GM23248 (cell line): ENCODE results near the gene EMD. TPM values are rescaled to one million over a fixed set of nuclear protein-coding genes. Genes with fewer than 3 reads are reported as not detected.
A peak's percentile ranks its signal among the peaks of the same experiment; 100 is the strongest.
"Not testable (repeated sequence)": the region's sequence is repeated elsewhere in the genome, so short reads cannot be mapped to it uniquely, and the experiment has no call there.

Experiments used
- DNase-seq: peaks from one replicate; pipeline ENCODE4 v3.0.0-alpha.2; 2015
- H2AFZ ChIP-seq: fragments of 200-600 bp; sonication (generic); 2 replicates; pipeline ENCODE4 v1.6.1; 2016; ENCODE audit warnings: antibody characterized with exemption
- H3F3A ChIP-seq: fragments of 200-600 bp; sonication (generic); 2 replicates; pipeline ENCODE4 v1.6.1; 2016; ENCODE audit warnings: mild to moderate bottlenecking, antibody characterized with exemption, mixed run types; ENCODE audit not compliant: insufficient read depth
- H3K27ac ChIP-seq: fragments of 200-600 bp; sonication (generic); 2 replicates; pipeline ENCODE4 v1.5.1; 2016; ENCODE audit warnings: mild to moderate bottlenecking
- H3K27me3 ChIP-seq: fragments of 200-600 bp; sonication (generic); replicated peaks from 2 replicates; pipeline ENCODE4 v1.6.1; 2016; ENCODE audit warnings: mild to moderate bottlenecking; ENCODE audit not compliant: insufficient read depth
- H3K36me3 ChIP-seq: fragments of 200-600 bp; sonication (generic); 2 replicates; pipeline ENCODE4 v1.6.1; 2016; ENCODE audit warnings: low read depth, mild to moderate bottlenecking
- H3K4me1 ChIP-seq: fragments of 200-600 bp; sonication (generic); 2 replicates; pipeline ENCODE4 v1.6.1; 2016; ENCODE audit warnings: mild to moderate bottlenecking; ENCODE audit not compliant: insufficient read depth
- H3K4me2 ChIP-seq: fragments of 200-600 bp; sonication (generic); one replicate; pipeline ENCODE4 v1.6.1; 2016; ENCODE audit warnings: mild to moderate bottlenecking; ENCODE audit not compliant: unreplicated experiment
- H3K4me3 ChIP-seq: fragments of 200-600 bp; sonication (generic); 2 replicates; pipeline ENCODE4 v1.5.1; 2016; ENCODE audit warnings: mild to moderate bottlenecking
- H3K79me2 ChIP-seq: fragments of 200-600 bp; sonication (generic); 2 replicates; pipeline ENCODE4 v1.6.1; 2016; ENCODE audit warnings: mild to moderate bottlenecking; ENCODE audit not compliant: insufficient read depth
- H3K9ac ChIP-seq: fragments of 200-600 bp; sonication (generic); 2 replicates; pipeline ENCODE4 v1.6.1; 2016; ENCODE audit warnings: mild to moderate bottlenecking
- H3K9me2 ChIP-seq: fragments of 200-600 bp; sonication (generic); 2 replicates; pipeline ENCODE4 v1.6.1; 2016; ENCODE audit warnings: mixed run types, mild to moderate bottlenecking, moderate library complexity; ENCODE audit not compliant: insufficient read depth
- H3K9me3 ChIP-seq: fragments of 200-600 bp; sonication (generic); one replicate; pipeline ENCODE4 v1.6.1; 2017; ENCODE audit warnings: low read depth
- H4K20me1 ChIP-seq: fragments of 200-600 bp; sonication (generic); 2 replicates; pipeline ENCODE4 v1.6.0; 2016; ENCODE audit not compliant: insufficient read depth
- EZH2 ChIP-seq: fragments of 200-600 bp; sonication (generic); IDR thresholded peaks from 2 replicates; pipeline ENCODE4 v1.6.1; 2018; ENCODE audit warnings: antibody characterized with exemption, mild to moderate bottlenecking; ENCODE audit not compliant: insufficient read depth, poor library complexity, severe bottlenecking
- EZH2phosphoT487 ChIP-seq: fragments of 200-600 bp; sonication (generic); IDR thresholded peaks from 2 replicates; pipeline ENCODE4 v1.6.1; 2018; ENCODE audit warnings: antibody characterized with exemption, moderate library complexity, mild to moderate bottlenecking, low read depth; ENCODE audit not compliant: insufficient read depth
- WGBS, 2 experiments: methylation state at CpG; one replicate each; pipeline ENCODE4 v1.1.6; 2015 to 2017; ENCODE audit warnings: low lambda C conversion rate in 2 of 2, low coverage in 1 of 2; ENCODE audit errors: missing lambda C conversion rate in 2 of 2; 5-methylcytosine and 5-hydroxymethylcytosine counted together
- in situ Hi-C: fragments of 300-500 bp; cut with MboI; formaldehyde crosslinking; loops from 2 replicates; pipeline ENCODE4 v1.15.0; 2020
- polyA plus RNA-seq: library from polyadenylated mRNA; unstranded; fragments of >200 nt; fragmentation: Nextera tagmentation; extraction: Ambion mirVana; gene quantifications from 2 replicates; pipeline ENCODE4 v1.2.1, GENCODE V29; 2016
- total RNA-seq: library from RNA; depleted of rRNA; stranded (reverse); fragments of >200 nt; shearing (Covaris generic); gene quantifications from 2 replicates; pipeline ENCODE4 v1.2.3, GENCODE V29; 2014

Gene EMD
- total and polyA plus RNA-seq, 2 experiments from 2014 or later: 39.7 to 96.0 TPM

DNA sequence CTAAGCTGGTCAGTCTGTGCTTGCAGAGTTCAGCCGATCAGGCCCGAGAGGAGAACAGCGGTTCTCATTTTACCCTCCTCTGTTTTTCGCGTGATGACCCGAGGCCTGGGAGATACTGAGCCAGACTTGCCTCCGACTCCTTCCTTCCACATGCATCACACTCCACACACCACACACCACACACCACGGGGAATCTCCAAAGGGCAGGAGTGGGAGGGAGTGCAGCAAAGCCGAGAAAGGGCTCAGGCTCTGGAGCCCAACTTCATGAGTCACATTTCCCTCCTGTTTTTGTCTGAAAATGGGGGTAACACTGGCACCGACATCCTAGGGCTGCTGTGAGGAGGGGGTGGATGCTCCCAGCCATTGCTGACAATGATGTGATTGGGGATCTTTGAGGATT lies 44.6 kb upstream of the EMD start:
- H3K27me3 ChIP-seq: no peaks in the 10 kb centered on the region
- H3K27ac ChIP-seq: no peak overlapping the region
- no peaks in the 10 kb centered on the region for H3K79me2 ChIP-seq
- H3F3A ChIP-seq: no peaks in the 10 kb centered on the region
- TF ChIP-seq EZH2: no peak
- TF ChIP-seq EZH2phosphoT487: no peak
- H3K9me3 ChIP-seq: no peaks in the 10 kb centered on the region
- H3K36me3 ChIP-seq: no peaks in the 10 kb centered on the region
- no peak overlapping the region for H3K4me2 ChIP-seq
- H3K9ac ChIP-seq: no peak overlapping the region
- no peak overlapping the region for H2AFZ ChIP-seq
- H3K4me3 ChIP-seq: no peak overlapping the region
- in situ Hi-C loops: no loop called here
- no peaks in the 10 kb centered on the region for H3K4me1 ChIP-seq
- DNase-seq: no peak
- 75 to 82% methylated on average over 9 of the region's 10 CpGs for WGBS, 2 experiments
- no peaks in the 10 kb centered on the region for H3K9me2 ChIP-seq
- no peaks in the 10 kb centered on the region for H4K20me1 ChIP-seq

GRCh38 chrX:154341399-154342298 lies 37.4 kb upstream of the EMD start:
- no CpG with 5 or more reads among the region's 115 CpGs for WGBS, 2 experiments
- H3K9me2 ChIP-seq, H3K27me3 ChIP-seq: not testable (repeated sequence)

GRCh38 chrX:154343063-154343462 lies 36.0 kb upstream of the EMD start:
- H3K9ac ChIP-seq, H3K4me3 ChIP-seq, H4K20me1 ChIP-seq, H3F3A ChIP-seq, H3K9me2 ChIP-seq, H3K79me2 ChIP-seq, H3K36me3 ChIP-seq, H3K4me1 ChIP-seq, H3K4me2 ChIP-seq, in situ Hi-C loops, H3K27me3 ChIP-seq, DNase-seq, H2AFZ ChIP-seq, H3K27ac ChIP-seq, H3K9me3 ChIP-seq: not testable (repeated sequence)
- no CpG with 5 or more reads among the region's 16 CpGs for WGBS, 2 experiments

More at GRCh38 chrX:154341399-154342298, 37.4 kb upstream of the EMD start:
- H4K20me1 ChIP-seq, in situ Hi-C loops, H3K9ac ChIP-seq, H3K27ac ChIP-seq, H3K4me3 ChIP-seq, H3K36me3 ChIP-seq, H3K4me1 ChIP-seq, H3F3A ChIP-seq, H3K9me3 ChIP-seq, H3K4me2 ChIP-seq, DNase-seq, H3K79me2 ChIP-seq, H2AFZ ChIP-seq: not testable (repeated sequence)

DNA sequence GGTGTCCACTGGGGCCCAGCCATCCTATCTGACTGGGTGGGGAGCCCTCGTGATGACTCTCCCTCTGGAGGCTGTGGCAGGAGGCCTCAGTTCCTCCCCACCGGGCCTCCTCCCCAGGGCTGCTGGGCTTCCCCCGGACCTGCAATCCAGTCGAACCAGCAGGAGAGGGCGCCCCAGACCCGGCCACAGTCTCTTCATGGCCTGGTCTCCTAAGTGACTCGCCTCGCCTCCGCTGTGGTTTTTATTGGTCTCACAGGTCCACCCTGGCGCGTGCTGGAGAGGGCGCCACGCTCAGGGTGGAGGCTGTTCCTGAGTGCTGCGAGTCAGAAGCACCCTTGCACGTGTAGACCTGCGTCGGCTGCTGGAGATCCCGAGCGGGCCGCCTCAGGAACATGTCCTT lies 35.5 kb upstream of the EMD start:
- H3K79me2 ChIP-seq, H3K27me3 ChIP-seq, H3K4me1 ChIP-seq, H2AFZ ChIP-seq, in situ Hi-C loops, H3K4me3 ChIP-seq, H3F3A ChIP-seq, DNase-seq, H3K9me2 ChIP-seq, H3K9ac ChIP-seq, H3K9me3 ChIP-seq, H3K36me3 ChIP-seq, H3K4me2 ChIP-seq, H3K27ac ChIP-seq, H4K20me1 ChIP-seq: not testable (repeated sequence)
- no CpG with 5 or more reads among the region's 20 CpGs for WGBS, 2 experiments

- Histone ChIP-seq H3F3A (peaks cover 18% of the 10 kb centered on the region), H3K9ac (no peak overlapping the region), H3K4me1 (no peaks in the 10 kb centered on the region), H3K27me3 (no peaks in the 10 kb centered on the region), H3K79me2 (no peaks in the 10 kb centered on the region), H3K36me3 (peaks cover 16% of the 10 kb centered on the region; the same call in 1 of the 2 replicates), H3K9me3 (no peaks in the 10 kb centered on the region), H3K9me2 (no peaks in the 10 kb centered on the region), H3K4me2 (no peak overlapping the region), H3K27ac (peak overlapping the region; percentile 15; the same call in 1 of the 2 replicates), H4K20me1 (no peaks in the 10 kb centered on the region), H2AFZ (no peak overlapping the region), H3K4me3 (no peak overlapping the region)
- TF ChIP-seq EZH2: no peak
- TF ChIP-seq EZH2phosphoT487: no peak
- in situ Hi-C loops: no loop called here
- peak; percentile 40 for DNase-seq
- 81 to 91% methylated on average over 2 to 6 of the region's 7 CpGs for WGBS, 2 experiments
Observed at GRCh38 chrX:154348114-154348531, 31.0 kb upstream of the EMD start.
